ENCODE results near the gene TP53TG5.

TP53TG5 gene

GRCh38 chr20:45405571-45406259 is 27.6 kb upstream of the TP53TG5 start:
- DNase-seq (ENCODE audit: low read depth in 2 of 2), result no peak

GRCh38 chr20:45404438-45404837 is 26.3 kb upstream of the TP53TG5 start:
- no peak for DNase-seq (ENCODE audit: low read depth in 2 of 2)

- DNase-seq (ENCODE audit: low read depth in 2 of 2), result no peak
Measured at GRCh38 chr20:45402946-45403345, 24.8 kb upstream of the TP53TG5 start.

- DNase-seq (ENCODE audit: low read depth in 2 of 2), result no peak
Measured at GRCh38 chr20:45400346-45401031, 22.4 kb upstream of the TP53TG5 start.

GRCh38 chr20:45399018-45399417 is 20.9 kb upstream of the TP53TG5 start:
- DNase-seq (ENCODE audit: low read depth in 2 of 2), result no peak

GRCh38 chr20:45395114-45395415 is 16.9 kb upstream of the TP53TG5 start:
- no peak for DNase-seq (ENCODE audit: low read depth in 2 of 2)

GRCh38 chr20:45394221-45395113 is 16.3 kb upstream of the TP53TG5 start:
- no peak for DNase-seq (ENCODE audit: low read depth in 2 of 2)

- DNase-seq (ENCODE audit: low read depth in 2 of 2), result no peak
Measured at GRCh38 chr20:45392733-45393132, 14.6 kb upstream of the TP53TG5 start.

- no peak for DNase-seq (ENCODE audit: low read depth in 2 of 2)
Measured at GRCh38 chr20:45391559-45391958, 13.4 kb upstream of the TP53TG5 start.

- DNase-seq (ENCODE audit: low read depth in 2 of 2), result no peak
Measured at GRCh38 chr20:45390931-45391330, 12.8 kb upstream of the TP53TG5 start.

- no peak for DNase-seq (ENCODE audit: low read depth in 2 of 2)
Measured at GRCh38 chr20:45387274-45387673, 9.1 kb upstream of the TP53TG5 start.

GRCh38 chr20:45377269-45377668 is 856 bp downstream of the TP53TG5 start:
- DNase-seq (ENCODE audit: low read depth in 2 of 2), result no peak

GRCh38 chr20:45374966-45375365 is 3.2 kb downstream of the TP53TG5 start:
- no peak for DNase-seq (ENCODE audit: low read depth in 2 of 2)

- no peak for DNase-seq (ENCODE audit: low read depth in 2 of 2)
Measured at GRCh38 chr20:45374101-45374467, 4.0 kb downstream of the TP53TG5 start.

- peak; percentile 69 to 76 for DNase-seq (ENCODE audit: low read depth in 2 of 2)
Measured at GRCh38 chr20:45373353-45374100, 4.6 kb downstream of the TP53TG5 start.

GRCh38 chr20:45372646-45373352 is 5.3 kb downstream of the TP53TG5 start:
- no peak for DNase-seq (ENCODE audit: low read depth in 2 of 2)

GRCh38 chr20:45372241-45372640 is 5.9 kb downstream of the TP53TG5 start:
- DNase-seq (ENCODE audit: low read depth in 2 of 2), result no peak

GRCh38 chr20:45370571-45371160 is 7.5 kb downstream of the TP53TG5 start:
- DNase-seq (ENCODE audit: low read depth in 2 of 2), result no peak

GRCh38 chr20:45368221-45368980 is 9.7 kb downstream of the TP53TG5 start:
- no peak for DNase-seq (ENCODE audit: low read depth in 2 of 2)

- DNase-seq (ENCODE audit: low read depth in 2 of 2), result no peak
Measured at GRCh38 chr20:45367126-45367525, 11.0 kb downstream of the TP53TG5 start.
